ENCODE data around the gene OPRL1.
"Not testable (repeated sequence)": the region's sequence is repeated elsewhere in the genome, so short reads cannot be mapped to it uniquely, and the experiment has no call there.

- TF ChIP-seq CTCF (conservative IDR thresholded peaks at IDR 0.05 in 1 of 2, IDR thresholded peaks at IDR 0.05 in 1 of 2; ENCODE audit: extremely low read depth in 1 of 2, insufficient read depth in 1 of 2, low read depth in 1 of 2, low read length in 2 of 2); EZH2 (IDR thresholded peaks at IDR 0.05; ENCODE audit: borderline replicate concordance, low read length): not testable (repeated sequence)
Observed at GRCh38 chr20:64122927-64123326, 43.0 kb downstream of the OPRL1 start.
